ENCODE results near the gene PACRG. TPM values are rescaled to one million over a fixed set of nuclear protein-coding genes. Genes with fewer than 3 reads are reported as not detected.

The PACRG gene
- total RNA-seq, 6 donors from 2014 or later, result 0.52 to 15.3 (median 3.1) TPM

DNA sequence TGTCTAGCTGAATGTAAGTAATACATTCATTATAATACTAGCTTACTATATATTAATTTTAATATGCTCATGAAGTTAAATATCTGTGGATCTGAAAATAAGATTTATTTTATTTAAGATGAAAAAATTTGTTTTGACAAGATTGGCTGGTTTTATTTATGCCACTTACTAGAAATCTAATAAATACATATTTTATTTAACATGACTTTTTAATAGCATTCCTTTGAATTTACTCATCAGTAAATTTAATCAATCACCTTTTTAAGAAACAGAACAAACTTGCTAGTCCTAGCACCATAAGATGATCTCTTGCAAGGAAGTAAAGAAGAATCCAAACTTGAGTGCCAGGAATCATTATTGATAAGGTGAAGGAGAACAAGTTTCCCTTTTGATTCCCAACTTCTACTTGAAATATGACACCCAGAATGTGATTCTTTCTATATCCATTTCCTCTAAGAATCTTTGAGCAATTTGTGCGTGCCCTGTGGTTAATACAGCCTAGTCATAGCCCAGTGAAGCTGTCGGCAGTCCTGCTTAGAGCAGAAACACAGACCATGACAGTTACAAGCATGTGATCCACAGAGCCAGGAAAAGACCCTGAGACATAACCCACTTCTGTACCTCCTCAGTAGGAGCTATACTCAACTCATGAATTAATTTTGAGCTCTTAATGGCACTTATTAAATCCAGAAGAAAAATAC, 404.4 kb downstream of the PACRG start:
- Histone ChIP-seq H3K9me3 (no peaks in the 10 kb centered on the region), H3K36me3 (no peaks in the 10 kb centered on the region), H3K4me3 (no peak overlapping the region), H3K27me3 (no peaks in the 10 kb centered on the region), H3K27ac (no peak overlapping the region), H3K4me1 (no peaks in the 10 kb centered on the region)
- 67 to 73% methylated on average over 2 of the region's 2 CpGs for WGBS, 2 donors
- ATAC-seq (ENCODE audit: low FRiP score in 2 of 2) (no peak), DNase-seq (no peak)
- TF ChIP-seq, protein P1, sequence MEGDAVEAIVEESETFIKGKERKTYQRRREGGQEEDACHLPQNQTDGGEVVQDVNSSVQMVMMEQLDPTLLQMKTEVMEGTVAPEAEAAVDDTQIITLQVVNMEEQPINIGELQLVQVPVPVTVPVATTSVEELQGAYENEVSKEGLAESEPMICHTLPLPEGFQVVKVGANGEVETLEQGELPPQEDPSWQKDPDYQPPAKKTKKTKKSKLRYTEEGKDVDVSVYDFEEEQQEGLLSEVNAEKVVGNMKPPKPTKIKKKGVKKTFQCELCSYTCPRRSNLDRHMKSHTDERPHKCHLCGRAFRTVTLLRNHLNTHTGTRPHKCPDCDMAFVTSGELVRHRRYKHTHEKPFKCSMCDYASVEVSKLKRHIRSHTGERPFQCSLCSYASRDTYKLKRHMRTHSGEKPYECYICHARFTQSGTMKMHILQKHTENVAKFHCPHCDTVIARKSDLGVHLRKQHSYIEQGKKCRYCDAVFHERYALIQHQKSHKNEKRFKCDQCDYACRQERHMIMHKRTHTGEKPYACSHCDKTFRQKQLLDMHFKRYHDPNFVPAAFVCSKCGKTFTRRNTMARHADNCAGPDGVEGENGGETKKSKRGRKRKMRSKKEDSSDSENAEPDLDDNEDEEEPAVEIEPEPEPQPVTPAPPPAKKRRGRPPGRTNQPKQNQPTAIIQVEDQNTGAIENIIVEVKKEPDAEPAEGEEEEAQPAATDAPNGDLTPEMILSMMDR (IDR thresholded peaks at IDR 0.05), result no peak
- TF ChIP-seq POLR2AphosphoS5 (IDR thresholded peaks at IDR 0.05), result no peak

DNA sequence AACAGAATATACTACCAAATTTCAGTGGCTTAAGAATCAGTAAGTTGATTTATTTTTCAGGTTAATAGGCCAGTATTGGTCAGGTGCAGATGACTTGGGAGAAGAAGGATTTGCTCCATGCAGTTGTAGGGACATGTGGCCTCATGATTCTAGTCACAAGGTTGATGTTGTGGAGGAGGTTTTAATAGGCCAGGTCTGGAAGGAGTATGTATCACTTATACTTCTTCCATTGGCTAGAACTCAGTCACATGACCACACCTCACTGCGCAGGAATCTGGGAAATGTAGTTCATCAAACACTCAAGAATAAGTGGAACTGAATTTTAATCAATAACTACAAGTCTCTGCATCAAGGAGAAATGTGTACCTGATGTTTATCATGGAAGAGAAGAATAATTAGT, 405.2 kb downstream of the PACRG start:
- no peak for TF ChIP-seq POLR2A (IDR thresholded peaks at IDR 0.05)
- no peak for TF ChIP-seq EP300 (IDR thresholded peaks at IDR 0.05)
- no peak for TF ChIP-seq POLR2AphosphoS5 (IDR thresholded peaks at IDR 0.05)
- TF ChIP-seq, protein P1 (IDR thresholded peaks at IDR 0.05), result no peak
- WGBS, 2 donors, result 89 to 91% methylated on average over 1 of the region's 1 CpG
- no peak overlapping the region for H3K4me3 ChIP-seq

DNA sequence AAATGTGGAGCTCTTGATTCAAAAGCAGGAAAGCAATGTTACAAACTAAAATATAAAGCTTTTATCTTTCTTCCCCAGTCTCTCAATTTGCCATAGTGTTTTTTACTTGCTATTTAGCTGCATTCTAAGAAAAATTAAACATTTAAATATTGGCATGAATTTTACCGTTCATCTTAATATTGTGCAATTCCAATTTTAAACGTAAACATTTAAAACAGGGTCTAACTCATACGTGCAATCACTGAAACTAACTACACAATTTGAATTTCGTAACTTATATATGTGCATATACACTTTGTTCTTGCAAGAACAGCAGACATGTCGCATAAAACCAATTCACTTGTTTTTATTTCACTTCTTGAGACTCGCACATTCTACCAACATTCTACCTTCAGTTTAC, 405.9 kb downstream of the PACRG start:
- Histone ChIP-seq H3K9me3 (no peaks in the 10 kb centered on the region), H3K27ac (no peak overlapping the region), H3K36me3 (no peaks in the 10 kb centered on the region), H3K27me3 (no peaks in the 10 kb centered on the region), H3K4me3 (no peak overlapping the region), H3K4me1 (no peaks in the 10 kb centered on the region)
- DNase-seq, result no peak
- TF ChIP-seq POLR2A (IDR thresholded peaks at IDR 0.05) (no peak), POLR2AphosphoS5 (IDR thresholded peaks at IDR 0.05) (no peak), EP300 (IDR thresholded peaks at IDR 0.05) (no peak)
- TF ChIP-seq, protein P1 (IDR thresholded peaks at IDR 0.05), result no peak
- WGBS, 2 donors, result 66 to 81% methylated on average over 6 of the region's 6 CpGs
- no peak for ATAC-seq (ENCODE audit: low FRiP score in 2 of 2)

More for the DNA sequence above, 405.2 kb downstream of the PACRG start:
- no peaks in the 10 kb centered on the region for H3K27me3 ChIP-seq
- ATAC-seq (ENCODE audit: low FRiP score in 2 of 2) (no peak), DNase-seq (no peak)
- no peaks in the 10 kb centered on the region for H3K4me1 ChIP-seq
- no peak overlapping the region for H3K27ac ChIP-seq
- no peaks in the 10 kb centered on the region for H3K36me3 ChIP-seq
- no peaks in the 10 kb centered on the region for H3K9me3 ChIP-seq

DNA sequence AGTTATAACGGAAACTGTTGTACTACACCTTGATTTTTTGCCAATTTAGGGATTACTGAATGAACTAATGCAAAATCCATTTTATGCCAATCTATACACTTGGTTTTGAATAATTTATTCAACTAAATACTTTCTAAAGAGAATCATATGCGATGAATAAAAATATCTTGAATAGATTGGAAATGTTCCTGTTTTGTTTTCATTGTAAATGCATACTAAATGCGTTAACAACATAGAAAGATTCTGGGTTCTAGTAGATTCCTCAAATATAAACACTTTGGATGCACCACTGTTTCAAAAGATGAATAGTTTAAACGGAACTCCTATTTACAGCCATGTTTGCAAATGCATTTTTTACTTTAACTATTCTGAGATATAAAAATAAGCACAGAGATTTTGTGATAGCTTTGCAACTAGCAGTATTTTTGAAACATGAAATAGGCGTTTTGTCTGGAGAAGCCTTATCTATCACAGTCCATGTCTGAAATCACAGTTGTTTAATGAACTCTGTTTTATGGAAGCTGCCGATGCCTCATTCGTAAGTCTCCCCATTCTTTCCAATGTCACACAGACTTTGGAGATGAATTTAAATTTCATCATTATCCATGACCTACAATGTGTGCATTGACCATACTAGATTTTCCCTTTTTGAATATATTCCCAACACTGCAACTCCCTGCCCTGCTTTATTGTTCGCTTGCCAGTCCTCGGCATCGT, 409.1 kb downstream of the PACRG start:
- Histone ChIP-seq H3K27me3 (no peaks in the 10 kb centered on the region), H3K4me3 (no peak overlapping the region), H3K4me1 (no peaks in the 10 kb centered on the region), H3K36me3 (no peaks in the 10 kb centered on the region), H3K9me3 (no peaks in the 10 kb centered on the region), H3K27ac (no peak overlapping the region)
- no peak for TF ChIP-seq POLR2AphosphoS5 (IDR thresholded peaks at IDR 0.05)
- TF ChIP-seq EP300 (IDR thresholded peaks at IDR 0.05), result no peak
- no peak for TF ChIP-seq POLR2A (IDR thresholded peaks at IDR 0.05)
- TF ChIP-seq, protein P1 (IDR thresholded peaks at IDR 0.05), result no peak
- no peak for DNase-seq
- ATAC-seq (ENCODE audit: low FRiP score in 2 of 2), result no peak
- WGBS, 2 donors, result 87 to 91% methylated on average over 10 of the region's 10 CpGs

Data from upper lobe of left lung (tissue), 6 donors.